Body of pancreas (tissue), 4 donors: ENCODE data around the gene SRRM1. TPM values are rescaled to one million over a fixed set of nuclear protein-coding genes. Genes with fewer than 3 reads are reported as not detected.
"Not testable (repeated sequence)": the region's sequence is repeated elsewhere in the genome, so short reads cannot be mapped to it uniquely, and the experiment has no call there.

Source experiments
- ATAC-seq: fragments of 150-250 bp; one replicate; pipeline ENCODE4 v1.9.1; 2016
- DNase-seq, 4 donors: peaks; one replicate each; pipeline ENCODE4 v3.0.0-alpha.2; 2019
- H3K27ac ChIP-seq, 4 donors: fragments of 200-600 bp; sonication (generic); 1 replicate in 3 of 4; 2 replicates in 1 of 4; pipeline versions ENCODE4 v1.5.1 to v1.6.1; 2016 to 2019; ENCODE audit warnings: mild to moderate bottlenecking in 1 of 4, mixed read lengths in 1 of 4, moderate library complexity in 1 of 4
- H3K27me3 ChIP-seq, 2 donors: fragments of 200-600 bp; sonication (generic); one replicate each; pipeline ENCODE4 v1.6.0; 2016; ENCODE audit warnings: mild to moderate bottlenecking in 1 of 2
- H3K36me3 ChIP-seq, 2 donors: fragments of 200-600 bp; sonication (generic); replicated peaks in 1 of 2; 2 replicates each; pipeline ENCODE4 v1.5.1; 2016; ENCODE audit warnings: low read depth in 2 of 2; ENCODE audit not compliant: insufficient read depth in 1 of 2
- H3K4me1 ChIP-seq: fragments of 200-600 bp; sonication (generic); one replicate; pipeline ENCODE4 v1.6.0; 2016
- H3K4me3 ChIP-seq, 2 donors: fragments of 200-600 bp; sonication (generic); 1 replicate in 1 of 2; 2 replicates in 1 of 2; pipeline ENCODE4 v1.5.1; 2016 to 2019
- H3K9me3 ChIP-seq, 3 donors: fragments of 200-600 bp; sonication (generic); 1 replicate in 2 of 3; 2 replicates in 1 of 3; pipeline ENCODE4 v1.5.1; 2016
- POLR2A ChIP-seq, 3 donors: fragments of 450-650 bp; IDR thresholded peaks; one replicate each; pipeline ENCODE4 v1.6.1; 2016; ENCODE audit warnings: antibody characterized with exemption in 3 of 3, mild to moderate bottlenecking in 2 of 3
- WGBS, 2 donors: methylation state at CpG; one replicate each; pipeline ENCODE4 v1.1.5; 2017; 5-methylcytosine and 5-hydroxymethylcytosine counted together
- intact Hi-C: fragments of 100-400 bp; cut with DNase I; formaldehyde crosslinking; loops from one replicate; pipeline ENCODE4 v1.15.1; 2023
- small RNA-seq: library from RNA; depleted of rRNA; stranded (forward); fragments of <200 nt; gene quantifications from one replicate; pipeline ENCODE3, GENCODE V24; 2016
- total RNA-seq, 2 donors: library from RNA; depleted of rRNA; stranded (reverse); fragments of >200 nt; gene quantifications; one replicate each; pipeline ENCODE4 v1.1.0, GENCODE V29; 2016
- TF ChIP-seq, protein P1 (sequence below), 7 experiments: fragments of 450-650 bp in 4 of 7; fragments of 200-600 bp in 3 of 7; sonication (generic) in 3 of 7; IDR thresholded peaks; one replicate each; pipeline ENCODE4 v1.5.1; 2016 to 2019; ENCODE audit warnings: antibody characterized with exemption in 7 of 7

Gene SRRM1
- total RNA-seq, 2 donors from 2014 or later, result 97.2 to 108 TPM

DNA sequence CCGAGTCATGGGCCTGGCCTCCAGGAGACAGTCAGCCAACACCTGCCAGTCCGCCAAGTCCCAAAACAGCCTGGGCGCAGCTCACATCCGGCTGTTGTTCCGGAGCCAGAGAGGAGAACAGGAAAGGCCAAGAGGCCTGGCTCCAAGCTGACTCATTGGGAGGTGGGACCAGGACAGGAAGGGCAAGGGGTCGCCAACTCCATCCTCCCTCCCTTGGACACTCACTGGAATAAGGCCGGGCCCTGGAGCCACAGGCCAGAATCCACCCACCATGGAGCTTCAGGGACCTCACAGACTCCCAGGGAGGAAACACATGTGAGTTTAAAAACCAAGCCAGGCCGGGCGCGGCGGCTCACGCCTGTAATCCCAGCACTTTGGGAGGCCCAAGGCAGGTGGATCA lies 77.0 kb downstream of the SRRM1 start:
- H3K27ac ChIP-seq, result peak overlapping the region in 1 of 4 donors; percentile 9
- TF ChIP-seq POLR2A (IDR thresholded peaks at IDR 0.05), result no peak
- TF ChIP-seq, protein P1, sequence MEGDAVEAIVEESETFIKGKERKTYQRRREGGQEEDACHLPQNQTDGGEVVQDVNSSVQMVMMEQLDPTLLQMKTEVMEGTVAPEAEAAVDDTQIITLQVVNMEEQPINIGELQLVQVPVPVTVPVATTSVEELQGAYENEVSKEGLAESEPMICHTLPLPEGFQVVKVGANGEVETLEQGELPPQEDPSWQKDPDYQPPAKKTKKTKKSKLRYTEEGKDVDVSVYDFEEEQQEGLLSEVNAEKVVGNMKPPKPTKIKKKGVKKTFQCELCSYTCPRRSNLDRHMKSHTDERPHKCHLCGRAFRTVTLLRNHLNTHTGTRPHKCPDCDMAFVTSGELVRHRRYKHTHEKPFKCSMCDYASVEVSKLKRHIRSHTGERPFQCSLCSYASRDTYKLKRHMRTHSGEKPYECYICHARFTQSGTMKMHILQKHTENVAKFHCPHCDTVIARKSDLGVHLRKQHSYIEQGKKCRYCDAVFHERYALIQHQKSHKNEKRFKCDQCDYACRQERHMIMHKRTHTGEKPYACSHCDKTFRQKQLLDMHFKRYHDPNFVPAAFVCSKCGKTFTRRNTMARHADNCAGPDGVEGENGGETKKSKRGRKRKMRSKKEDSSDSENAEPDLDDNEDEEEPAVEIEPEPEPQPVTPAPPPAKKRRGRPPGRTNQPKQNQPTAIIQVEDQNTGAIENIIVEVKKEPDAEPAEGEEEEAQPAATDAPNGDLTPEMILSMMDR (IDR thresholded peaks at IDR 0.05), result no peak
- H3K4me1 ChIP-seq, result peaks cover 21% of the 10 kb centered on the region
- intact Hi-C loops, result no loop called here
- H3K4me3 ChIP-seq, result no peak overlapping the region
- no peaks in the 10 kb centered on the region for H3K9me3 ChIP-seq
- no peaks in the 10 kb centered on the region for H3K27me3 ChIP-seq
- H3K36me3 ChIP-seq, result no peaks in the 10 kb centered on the region
- WGBS, 2 donors, result 72 to 100% methylated on average over 1 to 12 of the region's 12 CpGs
- ATAC-seq (peak; percentile 75), DNase-seq (peak; percentile 40 to 70 (median 58))

DNA sequence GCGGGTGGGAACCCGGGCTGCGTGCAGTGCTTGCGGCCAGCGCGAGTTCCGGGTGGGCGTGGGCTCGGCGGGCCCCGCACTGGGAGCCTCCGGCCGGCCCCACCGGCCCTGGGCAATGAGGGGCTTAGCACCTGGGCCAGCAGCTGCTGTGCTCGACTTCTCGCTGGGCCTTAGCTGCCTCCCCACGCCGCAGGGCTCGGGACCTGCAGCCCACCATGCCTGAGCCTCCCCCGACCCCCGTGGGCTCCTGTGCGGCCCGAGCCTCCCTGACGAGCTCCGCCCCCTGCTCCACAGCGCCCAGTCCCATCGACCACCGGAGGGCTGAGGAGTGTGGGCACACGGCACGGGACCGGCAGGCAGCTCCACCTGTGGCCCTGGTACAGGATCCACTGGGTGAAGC lies 78.4 kb downstream of the SRRM1 start:
- 94 to 100% methylated on average over 8 to 30 of the region's 31 CpGs for WGBS, 2 donors
- Histone ChIP-seq H3K9me3 (no peaks in the 10 kb centered on the region), H3K27ac (no peak overlapping the region), H3K4me1 (peaks cover 21% of the 10 kb centered on the region), H3K27me3 (no peaks in the 10 kb centered on the region), H3K4me3 (no peak overlapping the region), H3K36me3 (no peaks in the 10 kb centered on the region)
- TF ChIP-seq, protein P1 (IDR thresholded peaks at IDR 0.05), result no peak
- no peak for TF ChIP-seq POLR2A (IDR thresholded peaks at IDR 0.05)
- DNase-seq, result no peak
- no peak for ATAC-seq
- intact Hi-C loops, result no loop called here

DNA sequence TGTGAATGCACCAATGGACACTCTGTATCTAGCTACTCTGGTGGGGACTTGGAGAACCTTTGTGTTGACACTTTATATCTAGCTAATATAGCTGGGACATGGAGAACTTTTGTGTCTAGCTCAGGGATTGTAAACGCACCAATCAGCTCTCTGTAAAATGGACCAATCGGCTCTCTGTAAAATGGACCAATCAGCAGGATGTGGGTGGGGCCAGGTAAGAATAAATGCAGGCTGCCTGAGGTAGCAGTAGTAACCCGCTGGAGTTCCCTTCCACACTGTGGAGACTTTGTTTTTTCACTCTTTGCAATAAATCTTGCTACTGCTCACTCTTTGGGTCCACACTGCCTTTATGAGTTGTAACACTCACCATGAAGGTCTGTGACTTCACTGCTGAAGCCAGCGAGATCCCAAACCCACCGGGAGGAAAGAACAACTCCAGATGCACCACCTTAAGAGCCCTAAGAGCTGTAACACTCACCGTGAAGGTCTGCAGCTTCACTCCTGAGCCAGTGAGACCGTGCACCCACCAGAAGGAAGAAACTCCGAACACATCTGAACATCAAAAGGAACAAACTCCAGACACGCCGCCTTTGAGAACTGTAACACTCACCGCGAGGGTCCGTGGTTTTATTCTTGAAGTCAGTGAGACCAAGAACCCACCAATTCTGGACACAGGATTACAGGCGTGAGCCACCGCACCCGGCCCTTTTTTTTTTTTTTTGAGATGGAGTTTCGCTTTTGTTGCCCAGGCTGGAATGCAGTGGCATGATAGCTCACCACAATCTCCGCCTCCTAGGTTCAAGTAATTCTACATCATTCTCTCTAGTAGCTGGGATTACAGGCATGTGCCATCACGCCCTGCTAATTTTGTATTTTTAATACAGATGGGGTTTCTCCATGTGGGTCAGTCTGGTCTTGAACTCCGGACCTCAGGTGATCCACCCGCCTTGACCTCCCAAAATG lies 79.3 kb downstream of the SRRM1 start:
- H3K9me3 ChIP-seq, DNase-seq, H3K27me3 ChIP-seq, intact Hi-C loops, ATAC-seq, H3K27ac ChIP-seq, H3K4me3 ChIP-seq, H3K36me3 ChIP-seq: not testable (repeated sequence)
- WGBS, 2 donors, result 86 to 88% methylated on average over 18 to 21 of the region's 21 CpGs
- peaks cover 21% of the 10 kb centered on the region for H3K4me1 ChIP-seq

Small RNA genes within 50 kb of the gene (small RNA-seq; reads per million reads assigned to genes)
- gene RF00019, result not detected

Other genes starting within 250 kb of the SRRM1 start
- gene STPG1, start 229.5 kb upstream of the SRRM1 start, total RNA-seq, result 1 to 10 TPM; 1.6 to 2.6 TPM
- 10 to 100 TPM; 36.8 to 65.9 TPM for gene NIPAL3, start 227.5 kb upstream of the SRRM1 start, total RNA-seq
- 10 to 100 TPM; 14.0 to 32.3 TPM for gene RCAN3, start 140.5 kb upstream of the SRRM1 start, total RNA-seq
- 10 to 100 TPM in 1 of 2 donors, 1 to 10 TPM in 1; 9.9 to 12.7 TPM for gene NCMAP, start 87.2 kb upstream of the SRRM1 start, total RNA-seq
- 10 to 100 TPM; 58.1 to 78.8 TPM for gene CLIC4, start 102.1 kb downstream of the SRRM1 start, total RNA-seq